GM21786 (cell line): ENCODE data around the gene TMPO.
A peak's percentile ranks its signal among the peaks of the same experiment; 100 is the strongest.
"Not testable (repeated sequence)": the region's sequence is repeated elsewhere in the genome, so short reads cannot be mapped to it uniquely, and the experiment has no call there.

Experiments
- ATAC-seq: cut with Tn5 transposase; IDR thresholded peaks from one replicate; pipeline ENCODE4 v1.9.1; 2021; ENCODE audit not compliant: unreplicated experiment

TMPO gene, protein sequence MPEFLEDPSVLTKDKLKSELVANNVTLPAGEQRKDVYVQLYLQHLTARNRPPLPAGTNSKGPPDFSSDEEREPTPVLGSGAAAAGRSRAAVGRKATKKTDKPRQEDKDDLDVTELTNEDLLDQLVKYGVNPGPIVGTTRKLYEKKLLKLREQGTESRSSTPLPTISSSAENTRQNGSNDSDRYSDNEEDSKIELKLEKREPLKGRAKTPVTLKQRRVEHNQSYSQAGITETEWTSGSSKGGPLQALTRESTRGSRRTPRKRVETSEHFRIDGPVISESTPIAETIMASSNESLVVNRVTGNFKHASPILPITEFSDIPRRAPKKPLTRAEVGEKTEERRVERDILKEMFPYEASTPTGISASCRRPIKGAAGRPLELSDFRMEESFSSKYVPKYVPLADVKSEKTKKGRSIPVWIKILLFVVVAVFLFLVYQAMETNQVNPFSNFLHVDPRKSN

DNA sequence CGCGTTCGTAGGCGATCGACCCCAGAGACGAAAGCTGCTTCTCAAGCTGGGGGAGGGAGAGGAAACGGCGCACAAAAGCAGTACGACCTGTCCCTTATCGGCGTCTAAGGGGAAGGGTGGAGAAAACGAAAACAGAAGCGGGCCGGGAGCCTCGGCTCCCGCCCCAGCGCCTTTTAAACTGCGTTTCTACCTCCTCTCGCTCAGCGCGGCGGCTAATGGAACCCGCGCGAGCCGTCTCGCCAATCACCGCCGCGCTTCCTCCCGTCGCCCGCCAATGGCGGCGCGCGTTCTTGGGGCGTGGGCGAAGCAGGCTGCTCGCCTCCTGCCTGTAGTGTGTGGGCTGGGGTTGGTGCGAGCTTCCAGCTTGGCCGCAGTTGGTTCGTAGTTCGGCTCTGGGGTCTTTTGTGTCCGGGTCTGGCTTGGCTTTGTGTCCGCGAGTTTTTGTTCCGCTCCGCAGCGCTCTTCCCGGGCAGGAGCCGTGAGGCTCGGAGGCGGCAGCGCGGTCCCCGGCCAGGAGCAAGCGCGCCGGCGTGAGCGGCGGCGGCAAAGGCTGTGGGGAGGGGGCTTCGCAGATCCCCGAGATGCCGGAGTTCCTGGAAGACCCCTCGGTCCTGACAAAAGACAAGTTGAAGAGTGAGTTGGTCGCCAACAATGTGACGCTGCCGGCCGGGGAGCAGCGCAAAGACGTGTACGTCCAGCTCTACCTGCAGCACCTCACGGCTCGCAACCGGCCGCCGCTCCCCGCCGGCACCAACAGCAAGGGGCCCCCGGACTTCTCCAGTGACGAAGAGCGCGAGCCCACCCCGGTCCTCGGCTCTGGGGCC is at the start of gene TMPO:
Gene TMPO (plus strand): TSS at position 304 of the 824 bp plus-strand sequence. CDS start 278 bp downstream, at position 582.
- ATAC-seq, result peak; percentile 77

DNA sequence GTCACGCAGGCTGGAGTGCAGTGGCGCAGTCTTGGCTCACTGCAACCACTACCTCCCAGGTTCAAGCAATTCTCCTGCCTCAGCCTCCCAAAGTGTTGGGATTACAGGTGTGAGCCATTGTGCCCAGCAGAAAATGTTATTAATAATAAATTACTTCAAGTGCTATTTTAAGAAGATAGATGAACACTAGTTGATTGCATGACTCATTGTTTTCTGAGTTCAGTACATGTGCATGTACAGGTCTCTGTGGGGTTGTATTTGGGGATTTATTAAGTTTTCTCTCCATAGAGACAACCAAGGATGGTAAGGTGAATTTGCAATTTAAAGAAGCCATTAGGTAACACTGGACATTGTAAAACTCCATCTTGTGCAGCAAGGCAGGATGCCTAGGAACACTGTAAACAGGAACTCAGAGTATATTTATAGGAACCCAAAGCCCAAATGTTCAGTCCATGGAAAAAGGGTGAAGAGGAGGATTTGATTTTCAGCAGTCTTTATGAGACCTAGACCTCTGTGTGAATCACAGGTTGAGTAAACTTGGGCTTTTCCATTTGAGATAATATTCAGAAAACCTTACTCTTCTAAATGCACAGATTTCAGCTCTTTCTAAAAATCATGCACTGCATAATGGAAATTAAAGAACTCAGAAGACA is 49.3 kb upstream of the TMPO start:
- ATAC-seq, result no peak

DNA sequence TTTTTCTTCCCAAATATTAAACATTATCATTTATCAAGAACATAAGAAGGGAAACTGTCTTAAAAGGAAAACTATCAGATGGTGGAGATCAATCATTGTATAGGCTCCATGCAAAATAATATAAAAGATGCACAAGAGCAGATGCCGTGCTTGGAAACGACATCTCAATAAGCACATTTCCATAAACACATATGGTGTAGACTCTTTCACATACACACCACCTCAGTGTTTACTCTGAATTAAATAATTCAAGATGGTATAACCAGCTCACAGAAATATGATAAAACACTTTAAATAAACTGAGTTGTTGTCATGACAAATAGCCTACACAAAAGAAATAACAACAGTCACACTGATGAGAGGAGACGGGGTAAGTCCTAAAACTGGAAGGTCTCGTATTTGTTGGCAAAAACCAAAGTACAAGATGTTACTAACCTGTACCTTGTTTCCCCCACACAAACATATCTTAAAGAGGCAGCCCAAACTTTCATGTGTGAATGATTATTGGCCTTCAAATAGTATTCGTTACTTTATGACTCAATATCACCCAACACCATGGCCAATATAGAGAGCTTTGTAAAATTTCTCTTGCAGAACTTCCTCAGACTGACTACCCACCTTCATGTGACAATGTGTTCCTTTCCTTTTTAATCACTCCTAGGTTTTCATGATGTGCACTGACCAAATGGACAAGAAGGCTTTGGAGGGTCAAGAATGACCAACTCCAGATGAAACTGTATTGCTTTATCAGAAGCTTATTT is 48.6 kb upstream of the TMPO start:
- no peak for ATAC-seq

DNA sequence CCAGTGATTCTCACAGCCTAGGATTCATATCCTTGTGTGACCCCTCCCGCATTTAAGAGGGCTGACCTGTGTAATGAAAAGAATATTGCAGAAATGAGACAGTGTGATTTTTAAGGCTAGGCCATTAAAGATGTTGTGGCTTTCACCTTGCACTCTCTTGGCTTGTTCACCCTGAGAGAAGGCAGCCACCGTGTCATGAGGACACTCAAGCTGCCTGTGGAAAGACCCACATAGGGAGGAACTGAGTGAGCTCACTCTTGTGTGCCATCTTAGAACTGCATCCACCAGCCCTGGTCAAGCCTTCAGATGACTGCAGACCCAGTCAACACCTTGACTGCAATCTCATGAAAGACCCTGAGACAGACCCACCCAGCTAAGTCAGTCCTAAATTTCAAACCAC is 46.3 kb upstream of the TMPO start:
- no peak for ATAC-seq

DNA sequence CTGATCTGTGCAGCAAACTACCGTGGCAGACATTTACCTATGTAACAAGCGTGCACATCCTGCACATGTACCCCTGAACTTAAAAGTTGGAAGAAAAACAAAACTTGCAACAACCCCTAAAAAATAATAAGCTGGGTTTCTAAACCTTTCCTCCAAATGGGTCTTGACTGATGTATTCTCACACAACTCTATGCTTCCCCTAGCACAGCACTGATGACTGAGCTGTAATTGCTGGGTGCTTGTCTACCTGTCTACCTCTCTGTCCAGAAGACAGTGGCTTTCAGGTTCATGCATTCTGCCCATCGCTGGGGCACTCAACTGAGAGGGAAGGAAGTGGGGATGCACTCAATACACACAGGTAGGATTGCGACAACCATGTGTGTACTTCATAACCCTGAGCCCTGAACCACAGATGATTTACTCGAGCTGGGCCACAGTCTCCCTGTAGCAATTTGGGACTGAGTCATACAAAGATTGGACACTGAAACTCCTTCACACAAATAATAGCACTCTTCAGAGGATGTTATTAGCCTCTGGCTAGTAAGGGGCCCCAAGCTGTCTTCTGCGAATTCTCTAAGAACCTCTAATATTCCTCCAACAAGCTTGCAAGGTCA is 44.8 kb upstream of the TMPO start:
- peak; percentile 41 for ATAC-seq

DNA sequence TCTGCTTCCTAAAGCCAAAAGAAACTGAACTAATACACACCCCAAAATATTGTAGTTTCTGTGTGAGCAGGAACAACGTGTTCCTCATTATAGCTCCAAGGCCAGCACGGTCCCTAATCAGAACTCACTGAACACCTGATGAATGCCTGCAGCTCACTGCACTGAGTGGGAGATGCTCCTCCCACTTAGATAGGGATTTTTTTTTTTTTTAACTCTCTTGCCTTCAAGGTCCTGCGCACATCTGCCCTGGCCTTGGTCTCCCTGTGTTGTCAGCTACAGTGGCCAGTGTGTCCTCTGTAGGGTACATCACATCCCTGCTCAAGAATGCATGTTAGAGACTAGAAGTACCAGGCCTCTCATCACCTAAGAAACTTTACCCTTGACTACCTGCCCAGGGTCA is 44.3 kb upstream of the TMPO start:
- peak; percentile 19 for ATAC-seq

DNA sequence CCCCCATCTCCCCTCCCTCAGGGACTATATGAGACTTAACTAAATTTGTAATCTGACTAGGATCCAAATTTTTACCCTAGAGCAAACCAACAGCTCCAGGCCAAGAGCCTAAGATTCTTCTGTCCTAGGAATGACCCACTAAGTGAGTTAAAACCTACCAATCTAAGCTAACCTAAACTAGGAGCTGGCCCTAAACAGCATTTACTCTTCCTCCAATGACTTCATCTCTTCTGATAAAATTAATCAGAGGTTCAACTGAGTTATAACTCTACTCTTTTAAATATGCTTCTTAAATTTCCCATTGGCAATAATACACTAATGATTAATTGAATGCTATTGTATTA is 39.9 kb upstream of the TMPO start:
- ATAC-seq, result no peak

DNA sequence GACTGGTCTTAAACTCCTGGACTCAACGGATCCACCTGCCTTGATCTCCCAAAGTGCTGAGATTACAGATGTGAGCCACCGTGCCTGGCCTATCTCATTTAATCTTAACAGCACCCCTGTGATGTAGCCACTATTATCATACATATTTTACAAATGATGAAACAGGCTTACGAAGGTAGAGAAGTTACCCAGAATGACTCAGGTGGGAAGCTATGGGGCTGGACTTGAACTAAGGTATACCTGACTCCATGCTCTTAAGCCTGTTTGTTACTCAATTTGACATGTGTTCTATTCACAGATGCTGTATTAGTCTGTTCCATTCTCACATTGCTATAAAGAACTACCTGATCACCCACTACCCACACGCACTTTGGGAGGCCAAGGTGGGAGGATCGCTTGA is 36.8 kb upstream of the TMPO start:
- no peak for ATAC-seq

DNA sequence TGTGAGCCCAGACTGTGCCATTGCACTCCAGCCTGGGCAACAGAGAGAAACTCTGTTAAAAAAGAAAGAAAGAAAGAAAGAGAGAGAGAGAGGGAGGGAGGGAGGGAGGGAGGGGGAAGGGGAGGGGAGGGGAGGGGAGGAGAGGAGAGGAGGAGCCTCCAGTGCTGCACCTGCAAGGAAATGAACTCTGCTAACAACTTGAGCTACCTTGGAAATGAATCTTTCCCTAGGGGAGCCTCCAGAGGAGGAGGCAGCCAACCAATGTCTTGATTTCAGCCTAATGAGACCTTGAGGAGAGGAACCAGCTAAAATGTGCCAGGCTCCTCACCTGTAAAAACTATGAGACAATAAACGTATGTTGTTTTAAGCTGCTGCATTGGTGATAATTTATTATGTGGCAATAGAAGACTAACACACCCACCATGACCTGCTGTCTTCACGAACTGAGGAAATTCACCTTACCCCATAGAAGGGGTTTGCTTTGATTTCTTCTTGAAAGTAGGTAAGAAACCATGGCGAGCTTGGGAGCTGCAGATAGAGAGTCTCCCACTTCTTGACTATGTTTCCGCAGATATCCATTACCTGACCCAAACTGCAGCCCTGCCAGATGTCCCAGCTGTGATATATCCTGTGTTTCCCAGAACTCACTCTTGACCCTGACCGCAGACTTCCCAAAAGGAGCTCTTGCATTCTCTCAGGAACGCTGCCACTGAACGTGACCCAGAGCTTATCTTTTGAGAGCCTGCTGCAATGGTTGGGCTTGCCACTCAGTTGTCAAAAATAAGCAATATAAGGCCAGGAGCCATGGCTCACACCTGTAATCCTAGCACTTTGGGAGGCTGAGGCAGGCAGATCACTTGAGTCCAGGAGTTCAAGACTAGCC is 31.5 kb upstream of the TMPO start:
- no peak for ATAC-seq

DNA sequence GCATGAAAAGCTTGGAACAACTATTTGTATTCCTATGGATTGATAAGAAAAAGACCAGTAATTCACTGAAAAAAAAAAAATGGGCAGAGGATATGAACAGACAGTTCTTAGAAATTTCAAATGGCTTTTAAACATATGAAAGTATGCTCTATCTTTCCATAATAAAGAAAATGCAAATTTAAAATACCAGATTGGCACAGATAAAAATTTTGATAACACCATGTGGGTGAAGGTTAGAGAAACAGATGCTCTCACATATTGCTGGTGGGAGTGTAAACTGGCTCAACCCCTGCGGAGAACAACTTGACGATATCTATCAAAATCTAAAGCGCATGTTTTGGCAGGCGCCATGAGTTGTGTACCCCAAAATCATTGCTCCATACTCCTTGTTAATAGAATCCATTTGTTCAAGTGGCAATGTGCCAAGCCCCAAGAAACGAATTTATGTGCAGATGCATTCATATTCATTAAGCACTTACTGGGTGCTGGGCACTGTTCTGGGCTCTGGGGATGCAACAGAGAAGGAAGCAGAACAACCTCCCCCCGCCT is 29.5 kb upstream of the TMPO start:
- no peak for ATAC-seq

DNA sequence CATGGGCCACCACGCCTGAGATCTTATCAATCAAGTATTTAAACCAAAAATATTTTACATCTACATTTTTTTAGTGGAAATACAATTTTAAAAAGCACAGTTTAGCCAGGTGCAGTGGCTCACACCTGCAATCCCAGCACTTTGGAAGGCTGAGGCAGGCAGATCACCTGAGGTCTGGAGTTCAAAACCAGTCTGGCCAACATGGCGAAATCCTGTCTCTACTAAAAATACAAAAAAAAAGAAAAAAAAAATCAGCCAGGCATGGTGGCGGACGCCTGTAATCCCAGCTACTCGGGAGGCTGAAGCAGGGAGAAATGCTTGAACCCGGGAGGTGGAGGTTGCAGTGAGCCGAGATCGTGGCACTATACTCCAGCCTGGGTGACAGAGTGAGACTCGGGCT is 27.0 kb upstream of the TMPO start:
- not testable (repeated sequence) for ATAC-seq

DNA sequence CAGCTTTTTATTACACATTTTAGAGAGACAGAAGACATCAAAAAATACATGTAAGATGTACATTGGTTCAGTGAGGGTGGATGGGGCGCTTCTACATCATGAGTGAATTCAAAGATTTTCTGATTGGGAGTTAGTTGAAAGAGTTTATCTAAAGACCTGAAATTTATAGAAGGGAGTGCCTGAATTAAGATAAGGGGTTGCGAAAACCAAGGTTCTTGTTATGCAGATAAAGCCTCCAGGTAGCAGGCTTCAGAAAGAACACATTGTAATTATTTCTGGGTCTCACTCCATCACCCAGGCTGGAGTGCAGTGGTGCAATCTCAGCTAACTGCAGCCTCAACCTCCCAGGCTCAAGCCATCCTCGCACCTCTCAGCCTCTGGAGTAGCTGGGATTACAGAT is 26.2 kb upstream of the TMPO start:
- ATAC-seq, result no peak

DNA sequence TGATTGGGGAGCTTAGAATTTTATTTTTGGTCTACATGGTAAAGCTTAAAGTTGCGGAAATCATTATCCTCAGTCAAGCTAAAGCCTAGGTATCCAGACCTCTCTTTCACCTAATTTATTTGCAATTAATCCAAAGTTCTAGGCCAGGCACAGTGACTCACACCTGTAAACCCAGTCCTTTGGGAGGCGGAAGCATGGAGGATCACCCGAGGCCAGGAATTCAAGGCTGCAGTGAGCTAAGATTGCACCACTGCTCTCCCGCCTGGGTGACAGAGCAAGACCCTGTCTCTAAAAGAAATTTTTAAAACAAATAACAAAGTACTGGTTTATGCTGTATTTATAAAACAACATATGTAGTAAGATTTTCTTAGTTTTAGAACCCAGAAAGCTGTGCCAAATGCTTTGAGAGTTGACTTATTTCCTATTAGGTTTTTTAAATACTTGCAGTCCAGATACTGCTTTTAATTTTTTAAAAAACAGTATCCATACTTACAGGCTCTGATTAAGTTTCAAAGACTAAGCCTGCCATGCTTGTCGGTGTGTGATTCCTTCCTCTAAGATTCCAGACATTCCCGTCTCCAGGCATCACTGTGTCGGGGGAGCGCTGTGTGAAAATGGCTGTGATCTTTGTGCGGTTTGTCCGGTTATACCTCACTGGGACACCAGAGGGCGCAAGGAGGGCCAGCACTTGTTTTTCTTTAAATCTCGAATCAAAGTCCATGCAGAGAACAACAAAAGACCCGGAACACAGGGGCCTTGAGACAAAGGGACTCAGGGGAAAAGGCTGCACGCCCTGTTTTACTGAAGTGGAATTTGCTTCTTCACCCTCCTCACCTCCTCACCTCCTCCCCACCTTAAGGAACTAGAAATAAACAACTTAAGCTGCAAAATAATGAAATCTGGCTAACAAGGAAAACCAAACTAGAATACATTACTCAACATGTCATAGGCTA is 24.6 kb upstream of the TMPO start:
- ATAC-seq, result peak; percentile 95

DNA sequence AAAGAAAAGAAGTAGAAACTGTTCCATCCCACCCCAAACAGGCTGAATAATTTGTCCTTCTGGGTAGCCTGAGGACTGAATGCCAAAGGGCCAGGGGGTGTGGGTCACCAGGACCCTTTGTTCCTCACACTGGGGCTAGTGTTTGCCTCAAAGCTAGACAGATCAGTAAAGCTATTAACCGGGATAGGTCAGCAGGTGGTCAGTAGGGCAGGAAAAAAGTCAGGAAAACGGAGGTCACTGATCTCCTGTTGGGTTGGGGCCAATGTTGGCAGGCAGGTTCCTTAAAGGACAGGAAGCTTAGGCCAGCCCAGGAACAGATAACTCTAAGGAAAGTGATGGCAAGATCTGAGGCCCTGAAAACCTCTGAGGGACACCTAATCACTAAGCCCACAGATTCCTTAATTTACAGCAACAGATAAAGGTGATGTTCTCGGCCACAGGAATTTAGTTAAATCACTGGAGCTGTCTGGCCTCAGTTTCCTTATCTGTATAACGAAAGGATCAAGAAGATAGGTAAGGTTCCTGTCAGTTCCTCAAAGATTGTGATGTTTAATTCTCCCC is 22.7 kb upstream of the TMPO start:
- ATAC-seq, result no peak

DNA sequence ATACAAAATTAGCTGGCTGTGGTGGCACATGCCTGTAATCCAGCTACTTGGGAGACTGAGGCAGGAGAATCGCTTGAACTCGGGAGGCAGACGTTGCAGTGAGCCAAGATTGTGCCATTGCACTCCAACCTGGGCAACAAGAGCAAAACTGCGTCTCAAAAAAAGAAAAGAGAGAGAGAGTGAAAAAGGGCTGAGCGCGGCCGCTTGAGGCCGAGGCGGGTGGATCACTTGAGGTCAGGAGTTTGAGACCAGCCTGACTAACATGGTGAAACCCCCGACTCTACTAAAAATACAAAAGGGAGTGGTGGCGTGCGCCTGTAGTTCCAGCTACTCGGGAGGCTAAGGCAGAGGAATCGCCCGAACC is 14.1 kb upstream of the TMPO start:
- not testable (repeated sequence) for ATAC-seq

DNA sequence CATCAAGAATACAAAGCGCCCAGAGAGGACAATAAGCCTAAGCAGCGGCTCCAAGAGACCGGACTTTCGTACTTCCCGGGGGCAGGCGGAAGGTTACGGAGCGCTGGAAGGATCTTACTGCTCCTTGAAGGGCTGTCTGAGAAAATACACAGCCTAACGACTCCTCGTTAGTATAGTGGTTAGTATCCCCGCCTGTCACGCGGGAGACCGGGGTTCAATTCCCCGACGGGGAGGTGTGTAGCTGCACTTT is 12.1 kb upstream of the TMPO start:
- ATAC-seq, result peak; percentile 63

DNA sequence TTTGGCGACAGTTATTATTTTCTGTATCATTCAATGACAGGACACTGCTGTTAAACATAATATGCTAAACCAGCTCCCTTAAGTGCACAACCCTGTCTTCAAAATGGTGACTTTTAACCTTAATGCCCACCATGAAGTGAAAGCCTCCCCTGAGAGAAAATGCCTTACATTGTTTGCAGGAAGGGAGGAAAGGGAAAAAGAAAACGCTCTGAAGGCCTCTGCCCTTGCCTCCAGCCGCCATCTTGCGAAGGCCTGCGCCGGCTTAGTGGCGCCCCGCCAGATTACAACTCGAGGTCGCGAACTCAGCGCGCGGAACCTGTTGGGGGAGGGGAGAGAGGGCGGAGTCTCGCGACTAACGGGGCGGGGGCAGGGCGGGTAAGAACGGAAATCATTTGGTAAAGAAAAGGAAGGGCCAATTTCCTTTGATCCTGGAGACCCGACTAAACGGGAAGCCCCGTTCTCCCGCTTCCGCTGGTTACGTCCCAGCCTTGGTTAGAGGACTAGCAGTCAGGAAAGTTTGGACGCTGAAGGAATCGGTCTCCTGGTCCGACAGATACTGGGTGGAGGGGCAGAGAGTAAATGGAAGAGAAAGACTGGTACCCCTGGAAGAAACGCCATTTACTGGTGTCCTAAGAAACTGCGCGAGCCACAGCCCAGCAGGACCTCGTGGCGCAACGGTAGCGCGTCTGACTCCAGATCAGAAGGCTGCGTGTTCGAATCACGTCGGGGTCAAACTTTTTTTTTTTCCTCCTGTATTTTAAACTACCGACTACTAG is 11.6 kb upstream of the TMPO start:
- peak; percentile 65 for ATAC-seq

DNA sequence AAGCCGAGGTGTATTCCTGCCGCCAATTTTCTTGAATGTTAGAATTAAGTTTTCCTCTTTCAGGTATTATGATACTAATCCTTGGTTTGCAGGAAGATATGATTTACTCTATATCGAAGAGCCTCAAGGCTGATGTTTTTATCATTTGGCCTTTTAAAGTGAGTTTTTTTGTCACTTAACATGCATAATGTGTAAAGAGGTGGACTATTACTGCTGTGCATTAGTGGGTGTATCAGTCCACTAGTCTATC is 11.1 kb upstream of the TMPO start:
- peak; percentile 7 for ATAC-seq
